Duodenal mucosa (tissue), 2 donors: Measurements from ENCODE around the gene SGIP1.
A peak's percentile ranks its signal among the peaks of the same experiment; 100 is the strongest.

Experiments
- H3K27ac ChIP-seq: one replicate; pipeline ENCODE4 v1.7.0; 2013; ENCODE audit warnings: low read depth, low read length
- H3K27me3 ChIP-seq, 2 donors: one replicate each; pipeline ENCODE4 v1.7.0; 2013; ENCODE audit warnings: low read length in 2 of 2, control low read depth in 1 of 2; ENCODE audit not compliant: insufficient read depth in 2 of 2, control insufficient read depth in 1 of 2
- H3K36me3 ChIP-seq, 2 donors: one replicate each; pipeline ENCODE4 v1.7.0; 2013; ENCODE audit warnings: low read length in 2 of 2, control low read depth in 1 of 2; ENCODE audit not compliant: insufficient read depth in 2 of 2, control insufficient read depth in 1 of 2
- H3K4me1 ChIP-seq, 2 donors: one replicate each; pipeline ENCODE4 v1.7.0; 2013; ENCODE audit warnings: low read length in 2 of 2, control low read depth in 1 of 2; ENCODE audit not compliant: insufficient read depth in 2 of 2, control insufficient read depth in 1 of 2
- H3K4me3 ChIP-seq, 2 donors: one replicate each; pipeline ENCODE4 v1.7.0; 2013; ENCODE audit warnings: low read length in 2 of 2, low read depth in 1 of 2
- H3K9ac ChIP-seq, 2 donors: one replicate each; pipeline ENCODE4 v1.7.0; 2013; ENCODE audit warnings: low read length in 2 of 2, low read depth in 1 of 2
- H3K9me3 ChIP-seq, 2 donors: one replicate each; pipeline ENCODE4 v1.7.0; 2013; ENCODE audit warnings: low read length in 2 of 2, control low read depth in 1 of 2; ENCODE audit not compliant: control insufficient read depth in 1 of 2

Gene SGIP1

DNA sequence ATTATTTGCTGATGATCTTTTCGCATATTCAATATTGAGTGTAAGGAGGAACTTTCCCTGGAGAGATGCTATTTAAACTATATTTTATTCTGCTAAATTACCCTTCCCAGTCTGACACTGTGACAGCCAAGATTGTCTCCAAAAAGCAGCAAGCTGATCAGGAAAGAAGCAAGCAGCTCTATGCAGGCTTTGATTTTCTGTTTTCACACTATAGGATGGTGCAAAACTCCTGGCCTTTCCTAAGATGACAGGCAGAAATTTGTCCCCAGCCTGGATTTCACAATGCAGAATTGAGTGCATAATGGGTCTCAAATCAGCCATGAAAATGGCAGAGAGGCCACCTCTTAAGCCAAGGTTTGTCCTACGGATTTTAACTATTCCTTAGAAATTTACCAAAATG, 1.1 kb downstream of the SGIP1 start:
- H3K36me3 ChIP-seq, result no peaks in the 10 kb centered on the region
- no peak overlapping the region for H3K9ac ChIP-seq
- H3K4me1 ChIP-seq, result peaks cover 0 to 4% of the 10 kb centered on the region in 2 donors
- H3K27ac ChIP-seq, result no peak overlapping the region
- no peaks in the 10 kb centered on the region for H3K9me3 ChIP-seq
- peak overlapping the region in 1 of 2 donors; percentile 32 for H3K4me3 ChIP-seq
- H3K27me3 ChIP-seq, result peaks cover 21 to 28% of the 10 kb centered on the region in 2 donors

DNA sequence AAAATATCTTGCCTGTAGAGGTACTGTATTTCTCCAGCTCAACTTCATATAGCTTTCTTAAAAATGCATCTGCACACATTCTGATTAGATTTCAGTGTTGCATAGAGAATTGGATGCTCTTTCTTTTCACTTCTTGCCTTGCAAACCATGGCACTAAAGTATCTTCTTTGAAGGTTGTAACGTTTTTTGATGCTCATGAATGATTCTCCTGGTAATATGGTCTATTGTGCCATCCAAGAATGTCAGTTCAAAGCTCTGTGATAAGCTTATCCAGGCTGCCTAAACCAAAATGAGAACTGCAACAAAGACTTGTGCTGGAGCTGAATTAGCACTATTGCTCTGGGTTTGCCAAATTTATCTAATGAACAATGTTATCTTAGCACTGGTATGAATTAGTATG, 1.9 kb downstream of the SGIP1 start:
- H3K9me3 ChIP-seq, result no peaks in the 10 kb centered on the region
- peaks cover 21 to 27% of the 10 kb centered on the region in 2 donors for H3K27me3 ChIP-seq
- no peaks in the 10 kb centered on the region for H3K36me3 ChIP-seq
- H3K4me1 ChIP-seq, result peaks cover 0 to 4% of the 10 kb centered on the region in 2 donors
- no peak overlapping the region for H3K9ac ChIP-seq
- H3K4me3 ChIP-seq, result no peak overlapping the region
- H3K27ac ChIP-seq, result no peak overlapping the region

DNA sequence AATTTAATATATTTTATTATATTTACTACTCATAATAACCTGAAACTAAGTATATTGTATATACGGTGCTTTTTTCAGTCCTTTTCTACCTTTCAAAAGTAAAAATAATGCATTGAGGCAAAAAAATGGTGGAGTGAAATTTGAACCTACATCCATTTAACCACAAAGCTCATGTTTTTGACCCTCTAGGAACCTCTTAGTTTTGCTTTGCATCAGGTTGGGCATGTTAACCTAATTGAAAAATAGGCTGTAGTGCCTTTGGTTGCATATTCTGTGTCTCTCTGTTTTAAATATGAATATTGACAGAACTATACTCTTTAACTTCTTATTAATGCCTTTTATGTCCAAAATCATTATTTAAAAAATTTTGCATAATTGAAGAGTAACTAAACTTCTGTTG, 3.8 kb downstream of the SGIP1 start:
- Histone ChIP-seq H3K9me3 (no peaks in the 10 kb centered on the region), H3K4me3 (no peak overlapping the region), H3K27me3 (peaks cover 14 to 15% of the 10 kb centered on the region in 2 donors), H3K9ac (no peak overlapping the region), H3K36me3 (no peaks in the 10 kb centered on the region), H3K4me1 (peaks cover 1 to 4% of the 10 kb centered on the region in 2 donors), H3K27ac (no peak overlapping the region)

DNA sequence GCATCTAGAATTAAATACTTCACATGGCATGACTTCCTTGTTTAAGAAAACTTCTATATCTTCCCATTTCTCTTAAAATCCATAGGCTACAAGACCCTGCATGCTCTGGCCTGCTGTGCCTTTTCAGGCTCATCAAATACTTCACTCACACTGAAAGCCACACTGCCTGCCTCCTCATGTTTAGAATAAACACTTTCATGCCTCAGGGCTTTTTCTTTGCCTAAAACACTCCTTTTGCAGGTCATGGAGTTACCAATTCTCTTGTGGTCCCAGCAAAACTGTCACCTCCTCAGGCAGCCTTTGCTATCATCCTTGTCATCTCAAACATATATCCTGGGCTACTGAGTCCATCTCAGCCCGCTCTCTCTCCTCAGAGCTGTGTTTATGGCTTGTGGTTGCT, 5.5 kb downstream of the SGIP1 start:
- Histone ChIP-seq H3K36me3 (no peaks in the 10 kb centered on the region), H3K27me3 (no peaks in the 10 kb centered on the region), H3K4me1 (peaks cover 0 to 14% of the 10 kb centered on the region in 2 donors), H3K9me3 (no peaks in the 10 kb centered on the region), H3K27ac (no peak overlapping the region), H3K9ac (no peak overlapping the region), H3K4me3 (no peak overlapping the region)

DNA sequence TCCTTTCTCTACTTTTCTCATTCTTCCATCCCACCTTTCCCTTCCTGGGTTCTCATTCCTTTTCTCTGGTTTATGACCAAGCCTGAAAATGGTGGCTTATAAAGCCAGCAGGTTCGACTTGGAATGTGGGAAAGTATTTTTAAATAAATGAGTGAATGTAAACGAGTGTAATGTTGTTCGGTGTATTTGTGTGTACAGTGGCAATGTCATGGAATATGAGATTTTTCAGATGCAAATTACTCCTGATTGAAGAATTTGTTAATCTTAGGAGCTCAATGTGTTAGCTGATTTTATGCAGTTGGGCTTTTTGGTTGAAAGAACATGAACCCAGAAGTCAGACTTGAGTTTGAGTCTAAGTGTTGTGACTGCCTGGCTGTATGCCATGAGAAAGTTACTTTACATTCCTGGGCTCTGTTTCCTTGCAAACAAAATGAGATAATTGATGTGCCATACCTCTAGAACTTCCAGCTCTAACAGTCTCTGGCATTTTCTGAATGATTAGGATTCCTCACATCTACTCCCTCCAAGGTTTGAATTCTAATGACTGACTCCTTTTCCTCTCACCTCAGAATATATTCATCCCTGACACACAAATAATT, 6.6 kb downstream of the SGIP1 start:
- no peak overlapping the region for H3K4me3 ChIP-seq
- H3K36me3 ChIP-seq, result no peaks in the 10 kb centered on the region
- H3K27me3 ChIP-seq, result no peaks in the 10 kb centered on the region
- no peaks in the 10 kb centered on the region for H3K9me3 ChIP-seq
- no peak overlapping the region for H3K9ac ChIP-seq
- peaks cover 0 to 14% of the 10 kb centered on the region in 2 donors for H3K4me1 ChIP-seq
- no peak overlapping the region for H3K27ac ChIP-seq

DNA sequence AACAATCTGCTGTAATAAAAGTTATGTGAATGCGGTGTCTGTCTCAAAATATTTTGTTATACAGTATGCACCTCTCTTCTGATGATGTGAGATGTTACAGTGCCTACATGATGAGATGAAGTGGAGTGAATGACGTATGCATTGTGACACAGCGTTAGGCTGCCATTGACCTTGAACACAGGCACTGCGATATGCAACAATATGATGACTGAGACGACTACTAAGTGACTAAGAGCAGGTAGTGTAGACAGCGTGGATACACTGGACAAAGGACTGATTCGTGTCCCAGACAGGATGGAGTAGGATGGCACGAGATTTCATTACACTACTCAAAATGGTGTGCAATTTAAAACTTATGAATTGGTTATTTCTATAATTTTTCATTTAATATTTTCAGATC, 8.4 kb downstream of the SGIP1 start:
- H3K9me3 ChIP-seq, result no peaks in the 10 kb centered on the region
- H3K9ac ChIP-seq, result no peak overlapping the region
- no peaks in the 10 kb centered on the region for H3K36me3 ChIP-seq
- no peaks in the 10 kb centered on the region for H3K27me3 ChIP-seq
- no peak overlapping the region for H3K27ac ChIP-seq
- H3K4me3 ChIP-seq, result no peak overlapping the region
- H3K4me1 ChIP-seq, result peaks cover 0 to 14% of the 10 kb centered on the region in 2 donors

DNA sequence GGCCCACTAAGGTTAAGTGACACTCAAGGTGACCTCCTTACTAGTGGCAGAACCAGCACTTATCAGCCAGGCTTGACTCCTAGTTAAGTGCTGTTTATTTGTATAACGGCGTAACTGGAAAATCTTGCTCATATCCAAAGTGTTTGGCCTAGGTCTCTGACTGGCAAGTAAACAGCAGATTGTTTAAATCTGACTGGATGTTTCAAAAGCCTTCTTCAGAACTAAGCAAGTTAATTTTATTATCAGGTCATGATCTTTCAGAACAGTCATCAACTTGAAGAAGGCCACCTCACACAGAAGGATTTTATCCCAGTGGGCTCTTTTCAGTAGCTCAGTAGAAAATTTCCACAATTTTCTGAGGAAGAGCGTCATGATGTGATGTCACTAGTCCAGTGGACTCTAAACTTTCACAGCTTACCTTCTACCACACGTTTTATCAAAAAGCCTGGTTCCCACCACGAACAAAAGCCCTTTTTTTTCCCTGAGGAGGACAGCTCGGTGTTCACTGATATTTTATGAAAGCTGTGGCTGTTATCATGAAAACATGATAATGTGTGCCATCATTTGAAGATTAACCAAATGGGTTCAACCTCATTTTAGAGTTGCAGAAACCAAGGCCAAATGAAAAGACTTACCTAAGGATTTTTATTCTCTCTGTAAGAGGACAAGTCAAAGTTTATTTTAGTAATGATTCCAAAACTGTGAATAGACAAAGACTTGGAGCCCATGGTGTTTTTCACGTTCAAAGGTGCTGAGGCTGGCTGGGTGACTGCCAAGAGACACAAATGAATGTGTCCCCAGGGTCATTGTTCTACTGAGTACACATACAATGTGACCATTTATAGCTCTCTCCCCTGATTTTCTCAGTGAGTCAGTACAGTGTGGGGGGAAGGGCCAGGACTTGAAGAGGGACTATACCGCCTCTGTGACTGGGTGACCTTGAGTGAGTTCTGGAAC, 9.1 kb downstream of the SGIP1 start:
- Histone ChIP-seq H3K27me3 (no peaks in the 10 kb centered on the region), H3K9me3 (no peaks in the 10 kb centered on the region), H3K4me1 (peaks cover 0 to 14% of the 10 kb centered on the region in 2 donors), H3K9ac (no peak overlapping the region), H3K36me3 (no peaks in the 10 kb centered on the region), H3K27ac (peak overlapping the region; percentile 28), H3K4me3 (no peak overlapping the region)

DNA sequence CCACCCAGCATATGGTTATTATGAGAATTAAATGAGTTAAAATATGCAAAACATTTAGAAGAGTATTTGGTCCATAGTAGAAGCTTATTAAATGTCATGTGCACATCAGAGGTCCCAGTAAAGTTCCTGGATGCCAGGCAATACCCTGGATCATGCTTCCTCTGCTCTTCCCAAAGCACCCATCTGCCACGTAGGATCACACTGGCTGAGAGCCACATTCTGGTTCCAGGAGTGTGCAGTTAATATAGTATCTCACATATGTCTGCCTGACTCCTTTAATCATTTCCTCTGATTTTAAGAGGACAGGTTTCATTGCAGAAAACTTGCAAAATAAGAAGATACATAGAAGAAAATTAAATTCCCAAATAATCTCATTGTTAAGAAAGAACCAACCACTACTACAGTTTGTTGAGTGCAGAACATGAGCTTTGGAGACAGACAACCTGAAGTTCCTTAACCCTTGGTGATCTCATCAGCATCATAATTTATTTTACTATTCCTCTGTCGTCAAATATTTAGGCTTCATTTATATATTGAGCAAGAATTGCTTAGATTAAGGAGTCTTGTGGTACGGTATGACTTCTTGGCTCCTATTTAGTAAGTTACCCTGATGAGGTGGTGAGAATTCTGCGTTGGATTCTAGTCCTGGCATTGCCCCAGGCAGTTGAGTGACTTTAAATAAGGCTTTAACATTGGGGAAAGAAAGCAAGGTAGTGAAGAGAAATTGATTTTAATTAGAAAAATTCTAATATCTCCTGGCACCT, 12.3 kb downstream of the SGIP1 start:
- Histone ChIP-seq H3K4me1 (peaks cover 0 to 14% of the 10 kb centered on the region in 2 donors), H3K9ac (no peak overlapping the region), H3K27ac (no peak overlapping the region), H3K9me3 (no peaks in the 10 kb centered on the region), H3K36me3 (no peaks in the 10 kb centered on the region), H3K27me3 (no peaks in the 10 kb centered on the region), H3K4me3 (no peak overlapping the region)

DNA sequence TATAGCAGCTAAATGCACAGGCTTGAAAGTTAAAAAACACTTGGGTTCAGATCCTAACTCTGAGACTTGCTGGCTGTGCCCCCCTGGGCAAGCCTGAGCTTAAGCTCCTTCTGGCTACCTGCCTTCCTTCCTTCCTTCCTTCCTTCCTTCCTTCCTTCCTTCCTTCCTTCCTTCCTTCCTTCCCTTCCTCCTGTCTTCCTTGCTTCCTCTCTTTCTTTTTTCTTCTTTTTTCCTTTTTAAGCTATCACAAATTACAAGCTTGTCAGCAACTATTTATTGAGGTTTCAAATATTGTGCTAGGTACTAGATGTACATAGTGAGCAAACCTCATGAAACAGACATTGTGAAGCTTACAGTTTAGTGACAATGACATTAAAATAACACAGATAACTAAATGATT, 15.1 kb downstream of the SGIP1 start:
- Histone ChIP-seq H3K27me3 (no peaks in the 10 kb centered on the region), H3K36me3 (no peaks in the 10 kb centered on the region), H3K9me3 (no peaks in the 10 kb centered on the region), H3K4me3 (no peak overlapping the region), H3K27ac (no peak overlapping the region), H3K9ac (no peak overlapping the region), H3K4me1 (peaks cover 0 to 6% of the 10 kb centered on the region in 2 donors)

DNA sequence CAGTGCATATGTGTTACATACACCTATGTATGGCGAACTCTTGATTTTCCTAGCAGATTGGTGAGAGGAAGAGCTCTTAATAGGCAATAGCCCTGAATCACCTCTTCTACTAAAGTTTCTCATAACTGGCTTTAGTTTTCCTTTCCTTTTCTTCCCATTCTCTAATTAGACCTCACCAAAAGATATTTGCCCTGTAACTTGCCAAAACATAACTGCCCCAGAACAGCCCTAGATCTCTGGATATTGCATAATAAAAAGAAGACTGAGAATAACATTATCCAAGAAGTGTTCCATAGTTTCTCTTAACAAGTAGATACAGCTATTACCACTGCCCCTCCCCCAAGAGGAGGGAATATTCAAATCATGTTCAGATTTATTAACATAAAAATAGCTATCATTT, 16.3 kb downstream of the SGIP1 start:
- Histone ChIP-seq H3K9ac (no peak overlapping the region), H3K9me3 (no peaks in the 10 kb centered on the region), H3K4me3 (no peak overlapping the region), H3K4me1 (peaks cover 0 to 6% of the 10 kb centered on the region in 2 donors), H3K27ac (no peak overlapping the region), H3K27me3 (no peaks in the 10 kb centered on the region), H3K36me3 (no peaks in the 10 kb centered on the region)
